Endothelial cell of hepatic sinusoid (primary cell): ENCODE measurements around the gene ZBTB48.
"Not testable (repeated sequence)": the region's sequence is repeated elsewhere in the genome, so short reads cannot be mapped to it uniquely, and the experiment has no call there.

Experiments
- in situ Hi-C: cut with HindIII; loops from 2 replicates; pipeline ENCODE4 v1.10.0; 2017; ENCODE audit warnings: low sequenced_read_pairs

ZBTB48 gene

GRCh38 chr1:6579374-6580118 lies at the start of gene ZBTB48:
Gene ZBTB48, plus strand, starts transcription at chr1:6579994. Its CDS starts 616 bp downstream, at chr1:6580610.
- in situ Hi-C loops = no loop called here

- in situ Hi-C loops = no loop called here
Measured at GRCh38 chr1:6530504-6531160, 49.2 kb upstream of the ZBTB48 start.

GRCh38 chr1:6531996-6532395 lies 47.8 kb upstream of the ZBTB48 start:
- in situ Hi-C loops = no loop called here

GRCh38 chr1:6534248-6534822 lies 45.5 kb upstream of the ZBTB48 start:
- in situ Hi-C loops = no loop called here

GRCh38 chr1:6535214-6535613 lies 44.6 kb upstream of the ZBTB48 start:
- in situ Hi-C loops = loop anchor here (5.0 kb wide), 1 partner anchor 43 kb away; the partner anchor contains the start of gene PLEKHG5

- in situ Hi-C loops = loop anchor here (5.0 kb wide), 1 partner anchor 44 kb away; the partner anchor contains the start of gene PLEKHG5
Measured at GRCh38 chr1:6536291-6536690, 43.5 kb upstream of the ZBTB48 start.

- in situ Hi-C loops = loop anchor here (5.0 kb wide), 1 partner anchor 47 kb away; the partner anchor contains the start of gene PLEKHG5
Measured at GRCh38 chr1:6538956-6539355, 40.8 kb upstream of the ZBTB48 start.

- in situ Hi-C loops = no loop called here
Measured at GRCh38 chr1:6544831-6545230, 35.0 kb upstream of the ZBTB48 start.

- in situ Hi-C loops = no loop called here
Measured at GRCh38 chr1:6545276-6546112, 34.3 kb upstream of the ZBTB48 start.

- in situ Hi-C loops = no loop called here
Measured at GRCh38 chr1:6546326-6546725, 33.5 kb upstream of the ZBTB48 start.

GRCh38 chr1:6547301-6547700 lies 32.5 kb upstream of the ZBTB48 start:
- in situ Hi-C loops = no loop called here

GRCh38 chr1:6554031-6554906 lies 25.5 kb upstream of the ZBTB48 start, which contains the start of gene NOL9:
Gene NOL9, minus strand, starts transcription at chr1:6554513. Its CDS starts 11 bp downstream, at chr1:6554502.
- in situ Hi-C loops = no loop called here

- in situ Hi-C loops = no loop called here
Measured at GRCh38 chr1:6554907-6555778, 24.7 kb upstream of the ZBTB48 start, which contains the start of gene TAS1R1. Gene TAS1R1, plus strand, starts transcription at chr1:6555307. Its CDS starts 67 bp downstream, at chr1:6555374.

GRCh38 chr1:6557597-6557996 lies 22.2 kb upstream of the ZBTB48 start:
- in situ Hi-C loops = no loop called here

- in situ Hi-C loops = not testable (repeated sequence)
Measured at GRCh38 chr1:6559161-6559560, 20.6 kb upstream of the ZBTB48 start.

- in situ Hi-C loops = no loop called here
Measured at GRCh38 chr1:6560267-6560666, 19.5 kb upstream of the ZBTB48 start.

- in situ Hi-C loops = no loop called here
Measured at GRCh38 chr1:6569033-6569432, 10.8 kb upstream of the ZBTB48 start.

GRCh38 chr1:6570100-6570499 lies 9.7 kb upstream of the ZBTB48 start:
- in situ Hi-C loops = no loop called here

- in situ Hi-C loops = no loop called here
Measured at GRCh38 chr1:6570987-6571386, 8.8 kb upstream of the ZBTB48 start.
